GM12875 (cell line): ENCODE measurements around the gene SLC4A5.

Experiments used
- H3K4me3 ChIP-seq: one replicate; pipeline ENCODE4 v1.5.1; 2011; ENCODE audit warnings: low read depth, low read length, control low read depth
- TF ChIP-seq, protein P1 (sequence below): IDR thresholded peaks from 2 replicates; pipeline ENCODE4 v1.5.1; 2011; ENCODE audit warnings: low read depth, mild to moderate bottlenecking, control low read depth, inconsistent platforms, low read length, moderate library complexity, borderline replicate concordance; ENCODE audit not compliant: insufficient read depth

SLC4A5 gene

DNA sequence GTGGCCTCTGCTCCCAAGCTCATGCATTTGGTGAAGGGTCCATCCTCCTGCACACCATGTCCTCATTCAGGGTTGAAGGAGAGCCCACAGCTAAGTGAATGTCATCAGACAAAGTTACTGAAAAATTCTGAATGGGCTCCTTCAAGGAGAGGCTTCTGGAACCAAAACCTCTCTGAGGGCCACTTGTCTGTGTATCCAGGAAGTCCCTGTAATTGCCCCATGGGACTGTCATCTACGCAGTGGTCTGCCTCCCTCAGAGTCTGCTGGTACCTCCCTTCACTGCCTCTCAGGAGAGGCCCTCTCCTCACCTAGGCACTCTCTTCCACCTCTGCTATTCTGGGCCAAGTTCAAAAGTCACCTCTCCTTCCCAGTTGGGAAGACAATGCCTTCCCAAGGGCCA, 68.0 kb downstream of the SLC4A5 start:
- TF ChIP-seq, protein P1, sequence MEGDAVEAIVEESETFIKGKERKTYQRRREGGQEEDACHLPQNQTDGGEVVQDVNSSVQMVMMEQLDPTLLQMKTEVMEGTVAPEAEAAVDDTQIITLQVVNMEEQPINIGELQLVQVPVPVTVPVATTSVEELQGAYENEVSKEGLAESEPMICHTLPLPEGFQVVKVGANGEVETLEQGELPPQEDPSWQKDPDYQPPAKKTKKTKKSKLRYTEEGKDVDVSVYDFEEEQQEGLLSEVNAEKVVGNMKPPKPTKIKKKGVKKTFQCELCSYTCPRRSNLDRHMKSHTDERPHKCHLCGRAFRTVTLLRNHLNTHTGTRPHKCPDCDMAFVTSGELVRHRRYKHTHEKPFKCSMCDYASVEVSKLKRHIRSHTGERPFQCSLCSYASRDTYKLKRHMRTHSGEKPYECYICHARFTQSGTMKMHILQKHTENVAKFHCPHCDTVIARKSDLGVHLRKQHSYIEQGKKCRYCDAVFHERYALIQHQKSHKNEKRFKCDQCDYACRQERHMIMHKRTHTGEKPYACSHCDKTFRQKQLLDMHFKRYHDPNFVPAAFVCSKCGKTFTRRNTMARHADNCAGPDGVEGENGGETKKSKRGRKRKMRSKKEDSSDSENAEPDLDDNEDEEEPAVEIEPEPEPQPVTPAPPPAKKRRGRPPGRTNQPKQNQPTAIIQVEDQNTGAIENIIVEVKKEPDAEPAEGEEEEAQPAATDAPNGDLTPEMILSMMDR: no peak
- H3K4me3 ChIP-seq: no peak overlapping the region

DNA sequence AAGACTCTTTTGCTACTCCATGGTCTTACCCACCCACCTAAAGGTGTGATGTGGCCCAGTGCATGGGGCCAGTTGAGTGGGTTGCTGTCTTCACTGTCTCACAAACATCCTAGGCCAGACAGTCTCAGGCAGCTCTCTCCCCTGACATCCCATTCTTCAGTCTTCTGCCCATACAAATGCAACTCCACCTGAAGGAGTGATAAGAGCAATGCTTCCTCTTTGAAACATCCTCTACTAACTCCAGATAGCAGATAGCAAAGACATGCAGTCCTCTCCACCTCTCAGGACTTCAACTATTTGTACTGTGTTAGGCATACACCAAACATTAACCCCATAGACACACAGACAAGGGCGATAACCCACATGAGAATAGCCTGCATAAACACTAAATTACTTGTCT, 73.5 kb downstream of the SLC4A5 start:
- no peak overlapping the region for H3K4me3 ChIP-seq
- TF ChIP-seq, protein P1: no peak

DNA sequence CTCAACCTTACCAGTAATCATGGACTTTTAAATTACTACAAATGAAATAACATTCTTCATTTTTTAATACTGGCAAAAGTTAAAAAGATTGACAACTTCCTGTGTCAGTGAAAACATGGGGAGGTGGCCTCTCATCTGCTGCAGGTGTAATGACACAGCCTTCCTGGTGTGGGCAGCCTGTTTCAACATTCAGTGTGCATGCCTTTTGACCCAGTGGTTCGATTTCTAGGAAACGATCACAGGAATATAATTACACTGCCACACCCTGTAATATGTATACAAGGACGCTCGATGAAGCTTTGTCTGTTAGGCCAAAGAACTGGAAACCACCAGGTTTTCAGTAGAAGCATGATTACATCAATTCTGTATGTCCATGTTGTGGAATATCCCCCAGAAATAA, 76.1 kb downstream of the SLC4A5 start:
- no peak overlapping the region for H3K4me3 ChIP-seq

DNA sequence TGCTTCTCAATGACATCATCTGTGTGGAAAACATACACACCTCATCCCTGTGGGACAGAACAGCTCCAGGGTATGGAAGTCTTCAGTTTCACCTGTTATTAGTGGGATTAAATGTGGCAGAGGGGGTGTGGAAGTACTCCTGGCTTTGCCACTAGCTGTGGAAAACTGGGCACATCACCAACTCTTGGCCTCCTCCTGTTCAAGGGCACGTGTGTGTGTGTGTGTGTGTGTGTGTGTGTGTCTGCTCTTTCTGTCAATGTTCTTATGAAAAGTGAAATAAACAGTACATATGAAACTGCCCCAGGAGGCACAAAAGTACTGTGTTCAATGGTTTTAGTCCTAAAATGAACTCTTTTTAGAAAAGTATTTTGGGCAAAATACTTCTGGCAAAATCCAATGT, 78.9 kb downstream of the SLC4A5 start:
- TF ChIP-seq, protein P1: no peak
- H3K4me3 ChIP-seq: no peak overlapping the region

More for the DNA sequence above, 76.1 kb downstream of the SLC4A5 start:
- TF ChIP-seq, protein P1: peak; percentile 68; the same call in 1 of the 2 replicates

GRCh38 chr2:74262681-74263080, 80.5 kb downstream of the SLC4A5 start:
- TF ChIP-seq, protein P1: no peak
- H3K4me3 ChIP-seq: no peak overlapping the region

- TF ChIP-seq, protein P1: 0 out of 2 replicates have a peak, but pooled peaks have one; percentile 4
Measured at GRCh38 chr2:74261204-74261864, 81.9 kb downstream of the SLC4A5 start.

DNA sequence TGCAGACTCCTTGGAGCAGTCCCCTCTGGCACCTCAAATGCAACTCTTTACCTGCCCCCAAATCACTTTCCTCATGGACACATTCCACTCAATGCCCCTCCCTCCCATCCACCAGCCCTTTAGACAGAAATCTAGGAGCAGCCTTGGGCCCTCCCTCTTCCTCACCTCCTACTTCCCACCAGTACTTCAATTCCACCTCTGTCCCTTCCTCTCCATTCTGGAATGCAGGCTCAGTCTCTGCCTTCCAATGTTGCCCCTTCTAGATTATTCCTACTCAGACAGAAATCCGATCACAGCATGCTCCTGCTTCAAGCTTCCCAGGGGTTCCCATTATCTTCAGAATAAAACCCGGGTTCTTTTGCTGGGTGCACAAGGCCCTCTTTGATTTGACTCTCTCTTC, 82.7 kb downstream of the SLC4A5 start:
- TF ChIP-seq, protein P1: no peak
- H3K4me3 ChIP-seq: no peak overlapping the region

More at GRCh38 chr2:74261204-74261864, 81.9 kb downstream of the SLC4A5 start:
- H3K4me3 ChIP-seq: no peak overlapping the region
